GM18858 (cell line): ENCODE measurements around the gene NCOA3.
A peak's percentile ranks its signal among the peaks of the same experiment; 100 is the strongest.
"Not testable (repeated sequence)": the region's sequence is repeated elsewhere in the genome, so short reads cannot be mapped to it uniquely, and the experiment has no call there.

Experiments used
- ATAC-seq: cut with Tn5 transposase; IDR thresholded peaks from one replicate; pipeline ENCODE4 v1.9.1; 2021; ENCODE audit not compliant: unreplicated experiment

Gene NCOA3

DNA sequence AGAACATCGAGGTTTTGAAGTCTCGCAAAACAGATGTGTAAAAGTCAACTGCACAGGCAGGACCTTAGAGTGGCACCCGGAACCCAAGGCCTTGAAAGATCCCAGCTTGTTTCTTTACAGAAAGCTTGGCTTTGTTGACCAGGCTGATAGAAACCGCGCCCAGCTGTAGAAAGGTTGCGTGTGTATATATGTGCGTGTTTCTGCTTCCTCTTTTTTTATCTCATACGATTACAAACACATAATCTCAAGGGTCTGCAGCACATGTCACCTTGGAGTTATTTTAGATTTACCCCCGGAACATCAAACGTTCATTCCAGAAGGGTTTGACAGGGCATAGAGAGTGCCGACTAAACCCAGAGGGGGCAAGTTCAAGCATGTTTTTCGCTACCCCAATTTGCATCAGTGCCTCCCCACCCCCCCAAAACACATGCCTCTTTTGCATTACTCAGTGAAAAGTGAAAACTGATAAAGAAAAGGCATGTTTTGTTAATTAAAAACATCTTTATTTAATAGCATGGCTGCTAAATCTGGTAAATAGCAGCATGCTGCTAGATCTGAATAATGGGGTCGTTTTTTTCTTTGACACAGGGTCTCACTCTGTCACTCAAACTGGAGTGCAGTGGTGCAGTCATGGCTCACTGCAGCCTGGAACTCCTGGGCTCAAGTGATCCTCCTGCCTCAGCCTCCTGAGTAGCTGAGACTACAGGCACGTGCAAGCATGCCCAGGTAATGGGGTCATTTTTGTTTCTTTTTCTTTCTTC is 33.2 kb upstream of the NCOA3 start:
- ATAC-seq: no peak

DNA sequence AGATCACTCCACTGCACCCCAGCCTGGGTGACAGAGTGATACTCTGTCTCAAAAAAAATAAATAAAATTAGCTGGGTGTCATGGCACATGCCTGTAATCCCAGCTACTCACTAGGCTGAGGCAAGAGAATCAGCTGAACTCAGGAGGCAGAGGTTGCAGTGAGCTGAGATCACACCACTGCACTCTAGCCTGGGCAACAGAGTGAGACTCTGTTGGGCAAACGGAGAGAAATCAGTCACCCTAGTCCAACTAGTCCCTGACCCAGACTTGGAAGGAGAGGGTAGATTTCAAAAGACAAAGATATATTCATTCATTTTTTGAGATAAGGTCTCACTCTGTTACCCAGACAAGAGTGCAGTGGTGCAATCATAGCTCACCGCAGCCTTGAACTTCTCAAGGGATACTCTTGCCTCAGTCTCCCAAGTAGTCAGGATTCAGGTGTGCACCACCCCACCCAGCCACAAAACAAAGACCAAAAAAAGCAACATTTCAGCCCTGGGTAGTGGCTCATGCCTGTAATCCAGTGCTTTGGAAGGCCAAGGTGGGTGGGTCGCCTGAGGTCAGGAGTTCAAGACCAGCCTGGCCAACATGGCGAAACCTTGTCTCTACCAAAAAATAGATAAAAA is 26.2 kb upstream of the NCOA3 start:
- no peak for ATAC-seq

DNA sequence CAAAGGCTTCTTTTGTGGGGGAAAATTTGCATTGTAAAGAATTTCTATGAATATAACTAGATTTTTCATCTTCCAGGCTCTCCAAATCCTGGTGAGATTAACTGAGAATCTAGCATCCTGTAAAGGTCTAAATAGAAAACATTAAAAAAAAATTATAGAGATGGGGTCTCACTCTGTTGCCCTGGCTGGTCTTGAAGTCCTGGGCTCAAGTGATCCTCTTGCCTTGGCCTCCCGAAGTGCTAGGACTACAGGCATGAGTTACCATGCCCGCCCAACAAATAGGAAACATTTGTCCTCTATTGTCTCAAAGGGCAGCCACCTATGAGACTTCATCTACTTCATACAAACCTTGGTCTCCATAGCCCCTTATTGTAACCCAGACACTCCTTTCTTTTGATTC is 25.2 kb upstream of the NCOA3 start:
- no peak for ATAC-seq

DNA sequence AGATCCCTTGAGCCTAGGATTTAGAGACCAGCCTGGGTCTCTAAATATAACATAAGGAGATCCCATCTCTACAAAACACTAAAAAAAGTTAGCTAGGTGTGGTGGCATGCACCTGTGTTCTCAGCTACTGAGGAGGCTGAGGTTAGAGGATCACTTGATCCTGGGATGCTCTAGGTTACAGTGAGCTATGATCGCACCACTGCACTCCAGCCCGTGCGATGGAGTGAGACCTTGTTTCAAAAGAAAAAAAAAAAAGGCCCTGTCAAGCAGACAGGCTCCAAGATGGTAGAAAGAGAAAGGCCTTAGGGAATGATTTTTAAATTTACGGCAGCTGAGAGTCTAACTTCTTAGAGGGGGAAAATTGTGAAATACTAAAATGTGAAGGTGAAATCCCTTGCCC is 22.6 kb upstream of the NCOA3 start:
- no peak for ATAC-seq

DNA sequence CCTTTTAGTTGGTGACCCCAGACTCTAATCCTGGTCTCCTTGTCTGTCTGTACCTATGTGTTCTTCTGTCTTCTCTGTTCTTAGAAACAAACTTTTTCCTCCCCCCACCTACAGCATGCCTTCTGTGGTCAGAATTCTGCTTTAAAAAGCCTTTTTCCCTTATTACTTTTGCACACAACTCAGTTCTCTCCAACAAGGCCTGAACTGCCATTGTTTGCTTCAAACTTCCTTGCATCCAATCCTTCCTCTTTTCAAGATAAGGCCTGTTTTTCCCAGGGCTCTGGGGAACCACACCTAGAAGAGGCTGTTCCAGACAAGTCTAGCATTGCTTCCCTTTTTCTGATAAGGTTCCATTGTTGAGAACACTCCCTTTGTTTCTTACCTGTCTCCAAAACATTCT is 22.2 kb upstream of the NCOA3 start:
- no peak for ATAC-seq

DNA sequence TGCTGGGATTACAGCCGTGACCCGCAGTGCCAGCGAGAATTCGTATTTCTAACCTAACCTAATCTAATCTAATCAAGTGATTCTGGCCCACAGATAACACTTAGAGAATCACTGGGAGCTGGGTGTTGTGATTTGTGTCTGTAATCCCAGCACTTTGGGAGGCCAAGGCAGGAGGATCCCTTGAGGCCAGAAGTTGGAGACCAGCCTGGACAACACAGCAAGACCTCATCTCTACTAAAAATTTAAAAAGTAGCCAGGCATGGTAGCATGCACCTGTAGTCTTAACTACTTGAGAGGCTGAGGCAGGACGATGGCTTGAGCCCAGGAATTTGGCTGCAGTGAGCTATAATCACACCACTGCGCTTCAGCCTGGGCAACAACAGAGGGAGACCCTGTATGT is 21.4 kb upstream of the NCOA3 start:
- no peak for ATAC-seq

DNA sequence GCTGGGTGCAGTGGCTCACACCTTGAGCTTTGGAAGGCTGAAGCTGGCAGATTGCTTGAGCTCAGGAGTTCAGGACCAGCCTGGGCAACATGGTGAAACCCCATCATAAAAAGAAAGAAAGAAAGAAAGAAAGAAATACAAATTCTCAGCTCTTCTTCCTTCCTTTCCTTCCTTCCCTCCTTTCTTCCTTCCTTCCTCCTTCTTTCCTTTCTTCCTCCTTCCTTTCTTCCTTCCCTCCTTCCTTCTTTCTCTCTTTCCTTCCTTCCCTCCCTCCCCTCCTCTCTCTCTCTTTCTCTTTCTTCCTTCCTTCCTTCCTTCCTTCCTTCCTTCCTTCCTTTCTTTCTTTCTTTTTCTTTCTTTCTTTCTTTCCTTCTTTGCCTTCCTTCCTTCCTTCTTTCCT is 21.0 kb upstream of the NCOA3 start:
- ATAC-seq: no peak

DNA sequence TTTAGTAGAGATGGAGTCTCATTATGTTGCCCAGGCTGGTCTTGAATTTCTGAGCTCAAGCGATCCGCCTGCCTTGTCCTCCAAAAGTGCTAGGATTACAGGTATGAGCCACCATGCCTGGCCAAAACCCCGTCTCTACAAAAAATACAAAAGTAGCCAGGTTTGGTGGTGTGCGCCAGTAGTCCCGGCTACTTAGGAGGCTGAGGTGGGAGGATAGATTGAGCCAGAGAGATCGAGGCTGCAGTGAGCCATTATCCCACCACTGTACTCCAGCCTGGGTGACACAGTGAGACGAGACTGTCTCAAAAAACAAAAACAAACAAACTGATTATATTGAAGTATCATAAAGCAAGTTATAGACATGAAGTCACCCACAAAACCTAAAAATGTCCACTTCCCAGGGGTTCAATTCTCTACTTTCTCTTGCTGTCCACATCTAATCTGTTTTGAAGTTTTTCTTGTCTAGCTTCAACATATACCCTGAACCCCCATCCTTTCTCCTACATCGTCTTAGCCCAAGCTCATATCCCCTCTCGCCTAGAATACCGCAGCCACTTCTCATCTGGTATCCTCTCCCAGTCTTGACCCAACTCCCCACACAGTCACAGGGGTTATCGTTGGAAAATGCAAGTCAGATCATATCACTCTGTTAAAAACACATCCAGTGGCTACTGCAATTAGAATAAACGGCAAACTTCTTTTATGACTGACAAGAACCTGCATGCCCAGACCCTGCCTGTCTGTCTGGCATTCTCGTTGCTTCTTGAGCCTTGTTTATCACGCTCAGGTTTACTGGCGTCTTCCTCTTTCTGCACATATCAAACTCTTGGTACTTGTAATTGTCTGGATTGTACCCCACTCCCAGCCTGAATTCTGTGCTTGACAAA is 20.1 kb upstream of the NCOA3 start:
- no peak for ATAC-seq

DNA sequence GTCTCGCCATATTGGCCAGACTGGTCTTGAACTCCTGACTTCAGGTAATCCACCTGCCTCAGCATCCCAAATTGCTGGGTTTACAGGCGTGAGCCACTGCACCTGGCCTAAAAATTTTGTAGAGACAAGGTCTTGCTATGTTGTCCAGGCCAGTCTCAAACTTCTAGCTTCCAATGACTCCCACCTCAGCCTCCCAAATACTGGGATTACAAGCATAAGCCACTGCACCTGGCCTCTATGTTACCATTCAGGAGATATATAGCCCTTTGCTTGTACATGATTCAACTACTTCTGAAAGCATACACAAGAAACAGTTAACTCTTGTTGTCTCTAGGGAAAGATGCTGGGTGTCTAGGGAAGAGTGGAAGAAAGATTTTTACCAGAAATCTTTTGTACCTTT is 19.0 kb upstream of the NCOA3 start:
- no peak for ATAC-seq

DNA sequence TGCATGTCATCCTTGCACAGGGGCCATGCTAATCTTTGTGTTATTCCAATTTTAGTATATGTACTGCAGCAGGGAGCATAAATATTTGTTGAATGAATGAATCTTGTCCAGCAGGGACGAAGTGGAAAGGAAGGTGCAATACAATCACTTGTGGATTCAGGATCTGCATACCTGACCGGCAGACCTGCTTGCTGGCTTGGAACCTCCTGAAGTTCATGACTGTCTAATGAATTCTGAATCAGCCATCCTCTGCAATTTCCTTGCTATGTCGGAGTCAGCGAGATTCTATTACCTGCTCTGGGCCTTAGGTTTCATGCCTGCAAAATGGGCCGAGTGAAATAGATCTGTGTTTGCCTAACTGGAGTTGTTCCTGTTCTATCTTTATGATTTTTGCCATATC is 17.4 kb upstream of the NCOA3 start:
- no peak for ATAC-seq

DNA sequence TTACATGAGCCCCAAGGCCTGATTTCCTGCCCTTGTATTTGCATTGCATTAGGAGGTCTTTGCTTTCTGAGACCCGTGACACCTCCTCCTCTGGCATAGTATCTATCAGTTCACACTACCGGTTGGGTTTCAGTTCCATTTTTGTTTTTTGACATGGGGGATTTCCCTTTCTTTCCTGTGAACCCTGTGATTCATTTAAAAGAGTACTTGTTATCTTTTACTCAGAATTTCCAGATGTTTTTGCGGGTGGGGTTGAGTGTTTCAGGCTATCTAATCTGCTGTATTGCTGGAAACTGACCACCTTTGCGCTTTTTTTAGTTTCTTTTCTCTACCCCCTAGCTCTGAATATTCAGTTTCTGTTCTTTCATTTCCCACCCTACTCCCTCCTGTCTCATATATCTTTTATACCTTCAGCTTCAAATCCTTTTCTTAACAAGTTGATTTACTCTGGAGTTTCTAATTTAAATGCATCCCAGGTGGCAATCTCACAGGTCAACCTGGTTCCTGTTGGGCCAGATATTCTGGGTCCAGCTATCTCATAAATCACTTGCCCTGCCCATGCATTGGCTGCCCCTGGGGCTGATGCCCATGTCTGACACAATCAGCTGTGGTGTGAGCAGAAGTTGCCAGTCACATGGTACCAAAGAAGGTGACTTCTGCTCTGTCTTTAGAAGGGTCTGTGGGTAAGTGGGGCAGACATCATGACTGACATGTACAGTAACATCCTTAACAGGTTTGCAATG is 14.3 kb upstream of the NCOA3 start:
- peak; percentile 63 for ATAC-seq

DNA sequence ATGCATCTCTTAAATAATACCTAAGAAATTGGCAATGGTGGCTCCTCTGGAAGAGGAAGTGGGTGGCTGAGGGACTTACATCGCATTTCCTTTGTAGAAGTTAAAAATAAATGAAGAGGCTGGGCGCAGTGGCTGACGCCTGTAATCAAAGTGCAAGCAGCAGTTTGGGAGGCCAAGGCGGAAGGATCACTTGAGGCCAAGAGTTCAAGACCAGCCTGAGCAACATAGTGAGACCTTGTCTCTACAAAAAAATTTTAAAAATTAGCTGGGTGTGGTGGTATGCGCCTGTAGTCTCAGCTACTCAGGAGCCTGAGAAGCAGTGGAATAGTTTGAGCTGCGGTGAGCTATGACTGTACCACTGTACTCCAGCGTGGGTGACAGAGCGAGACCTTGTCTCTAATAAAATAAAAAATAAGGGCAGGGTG is 12.2 kb upstream of the NCOA3 start:
- no peak for ATAC-seq

DNA sequence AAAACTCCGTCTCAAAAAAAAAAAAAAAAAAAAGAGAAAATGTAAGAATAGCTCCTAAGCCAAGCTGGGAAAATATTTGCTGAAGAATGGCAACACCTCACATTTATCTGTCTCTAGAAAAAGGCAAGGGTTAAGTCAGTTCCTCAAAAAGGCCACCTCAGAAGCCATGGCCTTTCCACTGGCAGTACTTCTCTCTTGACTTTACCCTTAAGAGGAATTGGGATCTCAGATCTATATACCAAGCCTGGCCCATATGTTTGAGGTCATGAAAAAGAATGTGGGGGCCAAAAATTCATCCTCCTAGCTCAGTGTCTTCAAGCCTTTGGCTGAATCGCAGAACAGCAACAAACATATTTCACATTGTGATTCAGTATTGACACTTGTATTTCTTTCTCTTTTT is 10.9 kb upstream of the NCOA3 start:
- no peak for ATAC-seq

DNA sequence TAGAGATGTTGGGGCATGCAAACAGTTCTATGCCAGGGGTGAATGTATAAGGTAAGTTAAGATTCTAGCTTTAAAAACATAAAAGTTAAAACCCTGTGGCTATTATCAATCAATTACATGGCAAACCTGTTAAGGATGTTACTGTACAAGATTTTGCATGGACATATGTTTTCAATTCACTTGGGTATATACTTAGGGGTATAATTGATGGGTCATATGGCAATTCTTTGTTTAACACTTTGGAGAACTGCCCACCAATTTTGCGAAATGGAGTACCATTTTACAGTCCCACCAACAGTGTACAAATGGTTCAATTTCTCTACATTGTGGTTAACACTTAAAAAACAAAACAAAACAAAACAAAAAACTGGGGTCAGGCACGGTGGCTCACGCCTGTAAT is 9.4 kb upstream of the NCOA3 start:
- ATAC-seq: no peak

DNA sequence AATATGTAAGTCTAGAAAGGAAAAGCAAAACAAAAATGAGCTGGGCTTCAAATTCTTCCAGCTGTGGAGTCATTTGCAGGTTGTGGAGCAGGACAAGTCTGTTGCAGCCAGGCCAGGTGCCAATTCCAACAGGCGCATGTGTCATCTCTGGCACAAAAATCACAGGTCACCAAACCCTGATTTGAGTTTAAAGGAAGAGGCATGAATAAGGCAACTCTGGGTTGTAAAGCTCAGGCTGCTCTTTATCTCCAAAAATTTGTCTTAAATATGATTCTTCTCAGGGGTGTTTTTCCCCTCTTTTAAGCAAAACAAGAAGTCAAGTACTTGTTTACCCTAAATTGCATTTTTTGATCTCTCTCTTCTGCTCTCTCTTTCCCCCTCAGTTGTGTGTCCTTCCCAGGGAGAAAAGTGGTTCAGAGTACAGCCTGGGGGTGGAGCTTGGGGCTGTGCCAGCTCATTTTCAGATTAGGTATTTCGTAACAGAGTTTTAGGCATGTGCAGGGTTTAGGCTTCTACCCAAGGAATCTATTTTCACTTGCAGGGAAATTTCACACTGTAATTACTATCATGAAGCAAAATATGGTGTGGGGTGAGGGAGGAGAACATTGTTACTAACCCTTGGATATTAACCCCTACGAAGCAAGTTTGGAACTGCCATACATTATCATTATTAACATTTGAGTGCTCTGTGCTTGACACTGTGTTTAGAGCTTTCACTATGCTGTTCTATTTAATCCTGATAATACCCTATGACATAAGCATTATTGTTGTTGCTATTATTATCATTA is 8.3 kb upstream of the NCOA3 start:
- ATAC-seq: no peak

DNA sequence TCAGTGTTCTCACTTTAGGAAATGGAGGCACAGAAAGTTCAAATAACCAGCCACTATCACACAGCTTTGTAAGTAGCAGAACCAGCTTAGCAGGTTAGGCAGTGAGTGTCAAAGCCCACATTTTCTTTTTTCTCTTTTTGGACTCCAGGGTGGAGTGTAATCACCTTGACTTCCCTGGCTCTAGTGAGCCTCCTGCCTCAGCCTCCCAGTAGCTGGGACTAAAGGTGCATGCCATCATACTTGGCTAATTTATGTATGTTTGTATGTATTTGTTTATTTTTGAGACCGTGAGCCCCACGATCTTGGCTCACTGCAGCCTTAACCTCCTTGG is 7.8 kb upstream of the NCOA3 start:
- no peak for ATAC-seq

DNA sequence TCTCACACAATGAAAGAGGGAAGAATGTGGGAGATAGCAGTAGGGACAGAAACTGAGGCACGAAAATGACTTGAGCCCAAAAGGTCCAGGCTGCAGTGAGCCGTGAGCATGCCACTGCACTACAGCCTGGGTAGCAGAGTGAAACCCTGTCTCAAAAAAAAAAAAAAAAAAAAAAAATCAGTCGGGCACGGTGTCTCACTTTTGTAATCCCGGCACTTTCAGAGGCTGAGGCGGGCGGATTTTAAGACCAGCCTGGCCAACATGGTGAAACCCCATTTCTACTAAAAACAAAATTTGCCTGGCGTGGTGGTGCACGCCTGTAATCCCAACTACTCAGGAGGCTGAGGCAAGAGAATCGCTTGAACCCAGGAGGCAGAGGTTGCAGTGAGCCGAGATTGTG is 7.1 kb upstream of the NCOA3 start:
- not testable (repeated sequence) for ATAC-seq

DNA sequence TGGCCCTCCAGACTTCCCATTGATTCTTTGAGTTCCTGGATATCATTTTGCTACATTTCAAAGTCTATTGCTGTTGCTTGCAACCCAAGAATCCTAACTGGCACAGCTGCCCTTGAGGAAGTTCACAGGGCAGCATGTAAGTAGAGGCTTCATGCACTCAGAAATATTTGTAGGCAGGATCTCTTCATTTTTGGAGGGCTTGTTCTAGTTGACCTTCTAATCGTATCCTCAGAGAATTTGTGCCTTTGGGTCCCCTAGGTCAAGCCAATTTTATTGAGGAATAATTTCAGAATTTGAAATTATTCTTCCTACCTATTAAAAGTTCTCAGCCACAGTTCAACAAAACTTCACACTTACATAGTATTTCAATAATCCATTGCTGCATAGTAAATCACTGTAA is 5.6 kb upstream of the NCOA3 start:
- no peak for ATAC-seq

DNA sequence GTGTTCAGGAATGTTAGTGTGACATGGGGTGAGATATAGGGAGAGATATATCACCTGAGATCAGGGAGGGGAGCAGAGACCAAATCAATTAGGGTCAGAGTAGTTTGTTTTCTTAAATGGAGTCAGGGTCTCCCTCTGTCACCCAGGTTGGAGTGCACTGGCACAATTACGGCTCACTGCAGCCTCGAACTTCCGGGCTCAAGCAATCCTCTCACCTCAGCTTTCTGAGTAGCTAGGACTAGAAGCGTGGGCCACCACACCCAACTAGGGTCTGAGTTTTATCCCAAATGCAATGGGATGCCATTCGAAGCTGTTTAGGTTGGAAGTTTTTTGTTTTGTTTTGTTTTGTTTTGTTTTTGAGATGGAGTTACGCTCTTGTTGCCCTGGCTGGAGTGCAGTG is 3.1 kb upstream of the NCOA3 start:
- ATAC-seq: no peak

DNA sequence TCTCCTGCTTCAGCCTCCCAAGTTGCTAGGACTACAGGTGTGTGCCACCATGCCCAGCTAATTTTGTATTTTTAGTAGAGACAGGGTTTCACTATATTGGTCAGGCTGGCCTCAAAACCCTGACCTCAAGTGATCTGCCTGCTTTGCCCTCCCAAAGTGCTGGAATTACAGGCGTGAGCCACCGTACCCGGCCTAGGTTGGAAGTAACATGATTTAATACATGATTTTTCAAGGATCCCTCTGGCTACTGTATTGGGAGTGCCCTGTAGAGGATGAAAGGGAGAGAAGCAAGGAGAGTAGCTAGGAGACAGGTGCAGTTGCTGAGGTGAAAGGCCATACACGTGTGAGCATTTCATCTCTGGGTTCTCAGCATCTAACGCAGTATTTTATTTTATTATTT is 2.6 kb upstream of the NCOA3 start:
- ATAC-seq: no peak

DNA sequence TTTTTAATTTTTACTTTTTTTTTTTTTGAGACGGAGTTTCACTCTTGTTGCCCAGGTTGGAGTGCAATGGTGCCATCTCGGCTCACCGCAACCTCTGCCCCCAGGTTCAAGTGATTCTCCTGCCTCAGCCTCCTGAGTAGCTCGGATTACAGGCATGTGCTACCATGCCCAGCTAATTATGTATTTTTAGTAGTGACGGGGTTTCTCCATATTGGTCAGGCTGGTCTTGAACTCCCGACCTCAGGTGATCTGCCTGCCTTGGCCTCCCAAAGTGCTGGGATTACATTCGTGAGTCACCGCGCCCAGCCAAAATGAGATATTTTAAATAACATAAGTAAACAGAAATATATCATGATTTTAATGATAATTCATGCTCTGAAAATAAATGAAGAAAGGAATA is 1.6 kb upstream of the NCOA3 start:
- ATAC-seq: not testable (repeated sequence)
